Measurements from ENCODE around the gene COL18A1. TPM values are rescaled to one million over a fixed set of nuclear protein-coding genes. Genes with fewer than 3 reads are reported as not detected.

Gene COL18A1
- total and polyA plus RNA-seq, 2 donors (not counting 1 experiment from before 2014, with no cell fraction given): 15.6 to 24.7 TPM

DNA sequence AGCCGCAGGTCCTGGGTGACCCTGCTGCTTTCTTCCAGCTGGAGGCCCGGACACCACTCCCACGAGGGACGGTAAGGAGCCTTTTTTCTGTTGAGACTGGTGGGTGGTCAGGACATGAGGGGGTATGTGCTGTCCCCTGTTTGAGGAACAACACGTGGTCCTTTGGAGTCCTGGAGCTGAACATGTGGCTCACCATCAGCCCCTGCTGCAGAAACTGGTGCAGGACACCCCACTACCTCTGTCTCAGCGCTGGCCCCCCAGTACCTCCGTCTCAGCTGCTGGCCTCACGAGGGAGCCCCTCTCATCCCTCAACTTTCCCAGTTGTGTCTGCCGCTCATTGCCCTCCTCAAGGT lies 102.5 kb downstream of the COL18A1 start:
- H2AFZ ChIP-seq (ENCODE audit: insufficient read depth, low read depth, low read length, poor library complexity, severe bottlenecking): no peak overlapping the region
- TF ChIP-seq, protein P1, sequence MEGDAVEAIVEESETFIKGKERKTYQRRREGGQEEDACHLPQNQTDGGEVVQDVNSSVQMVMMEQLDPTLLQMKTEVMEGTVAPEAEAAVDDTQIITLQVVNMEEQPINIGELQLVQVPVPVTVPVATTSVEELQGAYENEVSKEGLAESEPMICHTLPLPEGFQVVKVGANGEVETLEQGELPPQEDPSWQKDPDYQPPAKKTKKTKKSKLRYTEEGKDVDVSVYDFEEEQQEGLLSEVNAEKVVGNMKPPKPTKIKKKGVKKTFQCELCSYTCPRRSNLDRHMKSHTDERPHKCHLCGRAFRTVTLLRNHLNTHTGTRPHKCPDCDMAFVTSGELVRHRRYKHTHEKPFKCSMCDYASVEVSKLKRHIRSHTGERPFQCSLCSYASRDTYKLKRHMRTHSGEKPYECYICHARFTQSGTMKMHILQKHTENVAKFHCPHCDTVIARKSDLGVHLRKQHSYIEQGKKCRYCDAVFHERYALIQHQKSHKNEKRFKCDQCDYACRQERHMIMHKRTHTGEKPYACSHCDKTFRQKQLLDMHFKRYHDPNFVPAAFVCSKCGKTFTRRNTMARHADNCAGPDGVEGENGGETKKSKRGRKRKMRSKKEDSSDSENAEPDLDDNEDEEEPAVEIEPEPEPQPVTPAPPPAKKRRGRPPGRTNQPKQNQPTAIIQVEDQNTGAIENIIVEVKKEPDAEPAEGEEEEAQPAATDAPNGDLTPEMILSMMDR (IDR thresholded peaks at IDR 0.05): no peak
- no peak for TF ChIP-seq EZH2 (IDR thresholded peaks at IDR 0.05; ENCODE audit: borderline replicate concordance, insufficient read depth, low read depth, low read length, poor library complexity, severe bottlenecking)
- H3K79me2 ChIP-seq (ENCODE audit: control insufficient read depth, insufficient read depth, low read length): no peaks in the 10 kb centered on the region
- Mint-ChIP-seq H3K27me3 (no peaks in the 10 kb centered on the region), H3K9me3 (ENCODE audit: insufficient read depth) (no peaks in the 10 kb centered on the region), H3K27ac (no peak overlapping the region), H3K4me3 (no peak overlapping the region), H3K4me1 (no peaks in the 10 kb centered on the region)
- no peaks in the 10 kb centered on the region for H3K4me1 ChIP-seq (ENCODE audit: control insufficient read depth in 2 of 2, insufficient read depth in 2 of 2, low read length in 2 of 2)
- CTCF ChIA-PET: no interaction called here
- ATAC-seq (ENCODE audit: low read depth) (no peak), DNase-seq (no peak)
- 96% methylated on average over 8 of the region's 9 CpGs for WGBS (ENCODE audit: insufficient coverage)
- POLR2A ChIA-PET: no interaction called here
- H4K20me1 ChIP-seq (ENCODE audit: control insufficient read depth, insufficient read depth, low read length, poor library complexity, severe bottlenecking): no peaks in the 10 kb centered on the region
- H3K9me3 ChIP-seq (ENCODE audit: control extremely low read depth in 1 of 3, control insufficient read depth in 2 of 3, insufficient read depth in 1 of 3, low read length in 2 of 3): no peaks in the 10 kb centered on the region
- H3K27ac ChIP-seq (ENCODE audit: low read length in 2 of 2): no peak overlapping the region
- intact Hi-C loops (cut with micrococcal nuclease): no loop called here
- H3K4me2 ChIP-seq (replicated peaks; ENCODE audit: low read depth, low read length, poor library complexity, severe bottlenecking): no peak overlapping the region
- no peak overlapping the region for H3K9ac ChIP-seq (ENCODE audit: low read length)
- no peaks in the 10 kb centered on the region for H3K36me3 ChIP-seq (replicated peaks in 1 of 2; ENCODE audit: control extremely low read depth in 1 of 2, control insufficient read depth in 1 of 2, extremely low read depth in 1 of 2, insufficient read depth in 2 of 2, low read length in 1 of 2)
- no peaks in the 10 kb centered on the region for H3K27me3 ChIP-seq (replicated peaks in 1 of 4; ENCODE audit: control extremely low read depth in 1 of 4, control insufficient read depth in 3 of 4, insufficient read depth in 4 of 4, low read length in 3 of 4)
- no peak overlapping the region for H3K4me3 ChIP-seq (ENCODE audit: control extremely low read depth in 1 of 5, extremely low read depth in 1 of 5, insufficient read depth in 1 of 5, low read depth in 2 of 5, low read length in 4 of 5)

DNA sequence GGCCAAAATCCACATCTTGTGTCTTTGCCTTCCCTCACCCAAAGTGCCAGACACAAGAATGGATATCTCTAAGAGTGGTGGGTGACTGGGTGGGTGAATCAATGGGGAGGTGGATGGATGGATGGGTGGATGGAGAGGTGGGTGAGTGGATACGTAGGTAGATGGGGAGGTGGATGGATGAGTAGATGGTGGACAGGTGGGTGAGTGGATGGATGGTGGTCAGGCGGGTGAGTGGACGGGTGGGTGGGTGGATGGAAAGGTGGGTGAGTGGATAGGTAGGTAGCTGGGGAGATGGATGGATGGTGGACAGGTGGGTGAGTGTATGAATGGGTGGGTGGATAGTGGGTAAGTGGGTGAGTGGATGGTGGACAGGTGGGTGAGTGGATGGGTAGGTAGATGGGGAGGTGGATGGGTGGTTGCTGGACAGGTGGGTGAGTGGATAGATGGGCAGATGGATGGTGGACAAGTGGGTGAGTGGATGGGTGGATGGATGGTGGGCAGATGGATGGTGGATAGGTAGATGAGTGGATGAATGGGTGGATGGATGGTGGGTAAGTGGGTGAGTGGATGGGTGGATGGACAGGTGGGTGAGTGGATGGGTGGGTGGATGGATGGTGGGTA lies 103.0 kb downstream of the COL18A1 start:
- Histone ChIP-seq H3K4me1 (ENCODE audit: control insufficient read depth in 2 of 2, insufficient read depth in 2 of 2, low read length in 2 of 2) (no peaks in the 10 kb centered on the region), H3K4me2 (replicated peaks; ENCODE audit: low read depth, low read length, poor library complexity, severe bottlenecking) (no peak overlapping the region), H4K20me1 (ENCODE audit: control insufficient read depth, insufficient read depth, low read length, poor library complexity, severe bottlenecking) (no peaks in the 10 kb centered on the region), H3K79me2 (ENCODE audit: control insufficient read depth, insufficient read depth, low read length) (no peaks in the 10 kb centered on the region), H3K27ac (ENCODE audit: low read length in 2 of 2) (no peak overlapping the region), H3K27me3 (replicated peaks in 1 of 4; ENCODE audit: control extremely low read depth in 1 of 4, control insufficient read depth in 3 of 4, insufficient read depth in 4 of 4, low read length in 3 of 4) (no peaks in the 10 kb centered on the region), H2AFZ (ENCODE audit: insufficient read depth, low read depth, low read length, poor library complexity, severe bottlenecking) (no peak overlapping the region), H3K36me3 (replicated peaks in 1 of 2; ENCODE audit: control extremely low read depth in 1 of 2, control insufficient read depth in 1 of 2, extremely low read depth in 1 of 2, insufficient read depth in 2 of 2, low read length in 1 of 2) (no peaks in the 10 kb centered on the region), H3K9ac (ENCODE audit: low read length) (no peak overlapping the region), H3K4me3 (ENCODE audit: control extremely low read depth in 1 of 5, extremely low read depth in 1 of 5, insufficient read depth in 1 of 5, low read depth in 2 of 5, low read length in 4 of 5) (no peak overlapping the region), H3K9me3 (ENCODE audit: control extremely low read depth in 1 of 3, control insufficient read depth in 2 of 3, insufficient read depth in 1 of 3, low read length in 2 of 3) (no peaks in the 10 kb centered on the region)
- ChIA-PET CTCF (no interaction called here), POLR2A (no interaction called here)
- Mint-ChIP-seq H3K9me3 (ENCODE audit: insufficient read depth) (no peaks in the 10 kb centered on the region), H3K4me1 (no peaks in the 10 kb centered on the region), H3K27ac (no peak overlapping the region), H3K27me3 (no peaks in the 10 kb centered on the region), H3K4me3 (no peak overlapping the region)
- ATAC-seq (ENCODE audit: low read depth) (no peak), DNase-seq (no peak)
- intact Hi-C loops (cut with micrococcal nuclease): no loop called here
- 92% methylated on average over 3 of the region's 3 CpGs for WGBS (ENCODE audit: insufficient coverage)
- no peak for TF ChIP-seq EZH2 (IDR thresholded peaks at IDR 0.05; ENCODE audit: borderline replicate concordance, insufficient read depth, low read depth, low read length, poor library complexity, severe bottlenecking)
- TF ChIP-seq, protein P1 (IDR thresholded peaks at IDR 0.05): no peak
